Calu3 (cell line): ENCODE data around the gene GNG12. TPM values are rescaled to one million over a fixed set of nuclear protein-coding genes. Genes with fewer than 3 reads are reported as not detected.

Experiments
- BruUV-seq: library from RNA; stranded (reverse); fragments of 400-500 nt; replicated peaks from 2 replicates; lab custom pipeline; 2021; lab: Mats Ljungman, UMichigan
- CTCF ChIA-PET: fragments of 300-600 bp; sonication (Branson Sonifier 250); formaldehyde crosslinking; loops from one replicate; lab custom pipeline; 2022; ENCODE audit warnings: antibody characterized with exemption; lab: Charles Lee
- DNase-seq: peaks from one replicate; pipeline ENCODE4 v3.0.0; 2022
- H3K27ac Mint-ChIP-seq: one replicate; pipeline ENCODE4 v1.8.0; 2022; ENCODE audit warnings: mixed read lengths; ENCODE audit not compliant: unreplicated experiment
- H3K27me3 Mint-ChIP-seq: one replicate; pipeline ENCODE4 v1.8.0; 2022; ENCODE audit warnings: mixed read lengths; ENCODE audit not compliant: unreplicated experiment
- H3K36me3 Mint-ChIP-seq: one replicate; pipeline ENCODE4 v1.8.0; 2022; ENCODE audit warnings: mild to moderate bottlenecking, moderate library complexity, mixed read lengths; ENCODE audit not compliant: insufficient read depth, unreplicated experiment
- H3K4me1 Mint-ChIP-seq: one replicate; pipeline ENCODE4 v1.8.0; 2022; ENCODE audit warnings: mild to moderate bottlenecking, low read depth, mixed read lengths; ENCODE audit not compliant: unreplicated experiment
- H3K4me3 Mint-ChIP-seq: one replicate; pipeline ENCODE4 v1.8.0; 2022; ENCODE audit warnings: mild to moderate bottlenecking, low read depth, moderate library complexity, mixed read lengths; ENCODE audit not compliant: unreplicated experiment
- H3K9me3 Mint-ChIP-seq: one replicate; pipeline ENCODE4 v1.8.0; 2022; ENCODE audit warnings: low read depth, mixed read lengths; ENCODE audit not compliant: unreplicated experiment
- intact Hi-C: fragments of 100-400 bp; cut with micrococcal nuclease; formaldehyde crosslinking; loops from one replicate; pipeline ENCODE4 v1.10.0; 2022; ENCODE audit not compliant: unreplicated experiment
- total RNA-seq: library from RNA; stranded (reverse); gene quantifications from 2 replicates; pipeline ENCODE4 v1.2.3, GENCODE V29; 2022
- TF ChIP-seq, protein P1 (sequence below): fragments of 200-600 bp; IDR thresholded peaks from one replicate; pipeline ENCODE4 v1.8.0; 2022; ENCODE audit warnings: antibody characterized with exemption; ENCODE audit not compliant: unreplicated experiment

GNG12 gene
- total RNA-seq, 1 experiment from 2014 or later, result 85.6 TPM

DNA sequence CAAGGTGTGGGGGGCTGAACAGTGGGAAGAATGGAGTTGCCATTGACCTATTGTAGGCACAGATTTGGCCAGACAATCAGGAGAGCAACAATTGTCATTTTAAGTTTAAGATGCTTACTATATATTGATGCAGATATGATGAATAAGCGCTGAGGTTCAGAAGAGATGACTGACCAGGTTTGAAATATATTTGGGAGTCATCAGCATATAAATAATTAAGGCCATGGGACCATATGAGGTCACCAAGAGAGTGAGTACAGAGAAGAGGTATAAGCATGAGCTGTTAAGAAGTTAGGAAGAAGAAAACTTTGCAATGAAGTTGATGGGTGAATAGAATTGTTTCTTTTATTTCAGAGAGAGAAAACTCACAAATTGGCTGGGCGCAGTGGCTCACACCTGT is 152.8 kb downstream of the GNG12 start:
- no peaks in the 10 kb centered on the region for H3K27me3 Mint-ChIP-seq
- CTCF ChIA-PET, result no interaction called here
- no peaks in the 10 kb centered on the region for H3K9me3 Mint-ChIP-seq
- DNase-seq, result no peak
- H3K4me1 Mint-ChIP-seq, result peaks cover 22% of the 10 kb centered on the region
- BruUV-seq, result no TSS peak
- peaks cover 22% of the 10 kb centered on the region for H3K36me3 Mint-ChIP-seq
- TF ChIP-seq, protein P1, sequence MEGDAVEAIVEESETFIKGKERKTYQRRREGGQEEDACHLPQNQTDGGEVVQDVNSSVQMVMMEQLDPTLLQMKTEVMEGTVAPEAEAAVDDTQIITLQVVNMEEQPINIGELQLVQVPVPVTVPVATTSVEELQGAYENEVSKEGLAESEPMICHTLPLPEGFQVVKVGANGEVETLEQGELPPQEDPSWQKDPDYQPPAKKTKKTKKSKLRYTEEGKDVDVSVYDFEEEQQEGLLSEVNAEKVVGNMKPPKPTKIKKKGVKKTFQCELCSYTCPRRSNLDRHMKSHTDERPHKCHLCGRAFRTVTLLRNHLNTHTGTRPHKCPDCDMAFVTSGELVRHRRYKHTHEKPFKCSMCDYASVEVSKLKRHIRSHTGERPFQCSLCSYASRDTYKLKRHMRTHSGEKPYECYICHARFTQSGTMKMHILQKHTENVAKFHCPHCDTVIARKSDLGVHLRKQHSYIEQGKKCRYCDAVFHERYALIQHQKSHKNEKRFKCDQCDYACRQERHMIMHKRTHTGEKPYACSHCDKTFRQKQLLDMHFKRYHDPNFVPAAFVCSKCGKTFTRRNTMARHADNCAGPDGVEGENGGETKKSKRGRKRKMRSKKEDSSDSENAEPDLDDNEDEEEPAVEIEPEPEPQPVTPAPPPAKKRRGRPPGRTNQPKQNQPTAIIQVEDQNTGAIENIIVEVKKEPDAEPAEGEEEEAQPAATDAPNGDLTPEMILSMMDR, result no peak
- H3K4me3 Mint-ChIP-seq, result no peak overlapping the region
- no peak overlapping the region for H3K27ac Mint-ChIP-seq
- intact Hi-C loops, result loop anchor here (10.0 kb wide), 1 partner anchor 146 kb away; no protein-coding TSS in a partner anchor

- no peaks in the 10 kb centered on the region for H3K27me3 Mint-ChIP-seq
- no peak overlapping the region for H3K27ac Mint-ChIP-seq
- DNase-seq, result no peak
- no peak overlapping the region for H3K4me3 Mint-ChIP-seq
- peaks cover 20% of the 10 kb centered on the region for H3K4me1 Mint-ChIP-seq
- BruUV-seq, result no TSS peak
- TF ChIP-seq, protein P1, result no peak
- peaks cover 14% of the 10 kb centered on the region for H3K36me3 Mint-ChIP-seq
- intact Hi-C loops, result loop anchor here (10.0 kb wide), 1 partner anchor 145 kb away; no protein-coding TSS in a partner anchor
- no peaks in the 10 kb centered on the region for H3K9me3 Mint-ChIP-seq
- CTCF ChIA-PET, result no interaction called here
Measured at GRCh38 chr1:67679691-67680090, 153.6 kb downstream of the GNG12 start.

GRCh38 chr1:67677930-67678329 is 155.3 kb downstream of the GNG12 start:
- no peaks in the 10 kb centered on the region for H3K36me3 Mint-ChIP-seq
- CTCF ChIA-PET, result no interaction called here
- intact Hi-C loops, result no loop called here
- H3K9me3 Mint-ChIP-seq, result no peaks in the 10 kb centered on the region
- H3K4me3 Mint-ChIP-seq, result no peak overlapping the region
- peaks cover 3% of the 10 kb centered on the region for H3K4me1 Mint-ChIP-seq
- BruUV-seq, result no TSS peak
- no peak for DNase-seq
- H3K27ac Mint-ChIP-seq, result no peak overlapping the region
- TF ChIP-seq, protein P1, result no peak
- H3K27me3 Mint-ChIP-seq, result no peaks in the 10 kb centered on the region

GRCh38 chr1:67677408-67677807 is 155.9 kb downstream of the GNG12 start:
- no TSS peak for BruUV-seq
- intact Hi-C loops, result no loop called here
- no peak for DNase-seq
- no peaks in the 10 kb centered on the region for H3K9me3 Mint-ChIP-seq
- TF ChIP-seq, protein P1, result no peak
- no peaks in the 10 kb centered on the region for H3K27me3 Mint-ChIP-seq
- H3K4me3 Mint-ChIP-seq, result no peak overlapping the region
- no peak overlapping the region for H3K27ac Mint-ChIP-seq
- H3K36me3 Mint-ChIP-seq, result no peaks in the 10 kb centered on the region
- H3K4me1 Mint-ChIP-seq, result no peaks in the 10 kb centered on the region
- CTCF ChIA-PET, result no interaction called here
